GM13977 (cell line): ENCODE measurements around the gene LIPG.
"Not testable (repeated sequence)": the region's sequence is repeated elsewhere in the genome, so short reads cannot be mapped to it uniquely, and the experiment has no call there.

Experiments used
- DNase-seq: peaks from one replicate; pipeline ENCODE4 v3.0.0; 2012; ENCODE audit warnings: low spot score
- CTCF ChIP-seq: IDR thresholded peaks from 2 replicates; pipeline ENCODE4 v1.5.1; 2012; ENCODE audit warnings: mild to moderate bottlenecking, control low read depth; ENCODE audit not compliant: insufficient read depth; ENCODE audit errors: extremely low read depth, missing control alignments
- in situ Hi-C: fragments of 300-500 bp; cut with MboI; formaldehyde crosslinking; loops from one replicate; pipeline ENCODE4 v1.12.0; 2022; ENCODE audit warnings: low sequenced_read_pairs, low pct_unique_long_range_greater_than_20kb, mixed read lengths, inconsistent platforms; ENCODE audit not compliant: unreplicated experiment

LIPG gene

DNA sequence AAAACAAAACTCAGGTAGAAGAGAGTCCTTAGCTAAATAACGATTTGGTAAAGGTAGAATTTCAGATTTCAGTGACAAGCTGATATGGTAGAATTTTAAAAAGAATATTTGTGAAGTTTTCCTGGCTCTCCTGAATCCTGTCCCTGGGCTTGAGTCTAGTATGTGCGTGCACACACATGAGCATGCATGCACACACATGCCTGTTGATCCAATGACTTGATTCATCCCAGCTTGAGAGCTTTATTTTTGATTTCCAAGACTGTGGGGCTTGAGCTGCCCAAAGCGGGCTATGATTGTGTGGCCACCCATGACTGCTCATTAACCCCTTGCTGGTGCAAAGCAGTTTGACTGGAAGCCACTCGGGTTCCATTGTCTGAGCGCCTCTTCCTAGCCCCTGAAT lies 9.0 kb downstream of the LIPG start:
- DNase-seq = no peak
- in situ Hi-C loops = no loop called here
- no peak for TF ChIP-seq CTCF

- no peak for DNase-seq
- TF ChIP-seq CTCF = no peak
- in situ Hi-C loops = no loop called here
Observed at GRCh38 chr18:49572611-49573345, 10.9 kb downstream of the LIPG start.

- DNase-seq = no peak
- in situ Hi-C loops = no loop called here
- no peak for TF ChIP-seq CTCF
Observed at GRCh38 chr18:49573835-49574234, 12.0 kb downstream of the LIPG start.

DNA sequence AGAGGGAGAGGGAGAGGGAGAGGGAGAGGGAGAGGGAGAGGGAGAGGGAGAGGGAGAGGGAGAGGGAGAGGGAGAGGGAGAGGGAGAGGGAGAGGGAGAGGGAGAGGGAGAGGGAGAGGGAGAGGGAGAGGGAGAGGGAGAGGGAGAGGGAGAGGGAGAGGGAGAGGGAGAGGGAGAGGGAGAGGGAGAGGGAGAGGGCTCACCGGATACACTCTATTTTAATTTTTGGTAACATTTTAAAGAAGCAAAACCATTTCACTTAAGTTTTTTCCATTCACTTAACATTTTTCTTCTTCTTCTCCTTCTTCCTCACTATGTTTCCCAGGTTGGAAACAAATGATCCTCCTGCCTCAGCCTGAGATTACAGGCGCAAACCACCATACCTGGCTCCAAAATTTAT lies 17.2 kb downstream of the LIPG start:
- in situ Hi-C loops, DNase-seq: not testable (repeated sequence)

DNA sequence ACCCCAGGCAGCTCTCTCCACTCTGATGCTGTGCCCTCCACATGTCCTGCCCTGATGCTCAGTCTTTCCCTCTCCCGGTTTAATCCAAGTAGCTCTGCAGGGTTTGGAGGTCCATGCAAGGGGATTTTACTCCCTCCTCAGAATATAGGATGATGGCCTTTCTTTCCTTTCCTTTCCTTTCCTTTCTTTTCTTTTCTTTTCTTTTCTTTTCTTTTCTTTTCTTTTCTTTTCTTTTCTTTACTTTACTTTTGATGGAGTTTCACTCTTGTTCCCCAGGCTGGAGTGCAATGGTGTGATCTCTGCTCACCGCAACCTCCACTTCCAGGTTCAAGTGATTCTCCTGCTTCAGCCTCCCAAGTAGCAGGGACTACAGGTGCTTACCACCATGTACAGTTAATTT lies 17.7 kb downstream of the LIPG start:
- in situ Hi-C loops, DNase-seq: not testable (repeated sequence)

DNA sequence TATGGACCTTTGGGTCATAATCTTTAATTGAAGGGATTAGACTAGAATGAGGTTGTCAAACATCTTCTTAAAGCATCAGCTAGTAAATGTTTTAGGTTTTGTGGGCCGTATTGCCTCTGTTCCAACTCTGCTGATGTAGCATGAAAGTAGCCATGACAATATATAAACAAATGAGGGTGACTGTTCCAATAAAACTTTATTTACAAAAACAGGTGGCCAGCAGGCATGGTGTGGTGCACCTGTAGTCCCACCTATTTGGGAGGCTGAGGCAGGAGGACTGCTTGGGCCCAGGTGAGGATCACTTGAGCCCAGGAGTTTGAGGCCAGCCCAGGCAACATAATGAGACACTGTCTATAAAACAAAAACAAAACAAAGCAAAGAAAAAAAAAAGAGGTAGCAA lies 18.4 kb downstream of the LIPG start:
- in situ Hi-C loops = no loop called here
- TF ChIP-seq CTCF = no peak
- DNase-seq = no peak

DNA sequence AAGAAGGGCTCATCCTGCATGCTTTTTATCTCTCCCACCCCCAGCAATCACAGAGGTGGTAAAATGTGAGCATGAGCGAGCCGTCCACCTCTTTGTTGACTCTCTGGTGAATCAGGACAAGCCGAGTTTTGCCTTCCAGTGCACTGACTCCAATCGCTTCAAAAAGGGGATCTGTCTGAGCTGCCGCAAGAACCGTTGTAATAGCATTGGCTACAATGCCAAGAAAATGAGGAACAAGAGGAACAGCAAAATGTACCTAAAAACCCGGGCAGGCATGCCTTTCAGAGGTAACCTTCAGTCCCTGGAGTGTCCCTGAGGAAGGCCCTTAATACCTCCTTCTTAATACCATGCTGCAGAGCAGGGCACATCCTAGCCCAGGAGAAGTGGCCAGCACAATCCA lies 19.5 kb downstream of the LIPG start:
- DNase-seq = no peak
- no peak for TF ChIP-seq CTCF
- in situ Hi-C loops = no loop called here

GRCh38 chr18:49582579-49582978 lies 20.7 kb downstream of the LIPG start:
- TF ChIP-seq CTCF = no peak
- DNase-seq = no peak
- in situ Hi-C loops = no loop called here
